Measurements from ENCODE around the gene KCNA4.

GRCh38 chr11:30017445-30017895, 640 bp upstream of the KCNA4 start:
- TF ChIP-seq, protein P1, sequence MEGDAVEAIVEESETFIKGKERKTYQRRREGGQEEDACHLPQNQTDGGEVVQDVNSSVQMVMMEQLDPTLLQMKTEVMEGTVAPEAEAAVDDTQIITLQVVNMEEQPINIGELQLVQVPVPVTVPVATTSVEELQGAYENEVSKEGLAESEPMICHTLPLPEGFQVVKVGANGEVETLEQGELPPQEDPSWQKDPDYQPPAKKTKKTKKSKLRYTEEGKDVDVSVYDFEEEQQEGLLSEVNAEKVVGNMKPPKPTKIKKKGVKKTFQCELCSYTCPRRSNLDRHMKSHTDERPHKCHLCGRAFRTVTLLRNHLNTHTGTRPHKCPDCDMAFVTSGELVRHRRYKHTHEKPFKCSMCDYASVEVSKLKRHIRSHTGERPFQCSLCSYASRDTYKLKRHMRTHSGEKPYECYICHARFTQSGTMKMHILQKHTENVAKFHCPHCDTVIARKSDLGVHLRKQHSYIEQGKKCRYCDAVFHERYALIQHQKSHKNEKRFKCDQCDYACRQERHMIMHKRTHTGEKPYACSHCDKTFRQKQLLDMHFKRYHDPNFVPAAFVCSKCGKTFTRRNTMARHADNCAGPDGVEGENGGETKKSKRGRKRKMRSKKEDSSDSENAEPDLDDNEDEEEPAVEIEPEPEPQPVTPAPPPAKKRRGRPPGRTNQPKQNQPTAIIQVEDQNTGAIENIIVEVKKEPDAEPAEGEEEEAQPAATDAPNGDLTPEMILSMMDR (IDR thresholded peaks at IDR 0.05): no peak
- TF ChIP-seq POLR2A (IDR thresholded peaks at IDR 0.05): no peak
